ENCODE data around the gene TAF11L3. TPM values are rescaled to one million over a fixed set of nuclear protein-coding genes. Genes with fewer than 3 reads are reported as not detected.
"Not testable (repeated sequence)": the region's sequence is repeated elsewhere in the genome, so short reads cannot be mapped to it uniquely, and the experiment has no call there.

TAF11L3 gene
- total and polyA plus RNA-seq, 2 donors (not counting 3 experiments of a cell fraction or from before 2014, with no cell fraction given): not detected

DNA sequence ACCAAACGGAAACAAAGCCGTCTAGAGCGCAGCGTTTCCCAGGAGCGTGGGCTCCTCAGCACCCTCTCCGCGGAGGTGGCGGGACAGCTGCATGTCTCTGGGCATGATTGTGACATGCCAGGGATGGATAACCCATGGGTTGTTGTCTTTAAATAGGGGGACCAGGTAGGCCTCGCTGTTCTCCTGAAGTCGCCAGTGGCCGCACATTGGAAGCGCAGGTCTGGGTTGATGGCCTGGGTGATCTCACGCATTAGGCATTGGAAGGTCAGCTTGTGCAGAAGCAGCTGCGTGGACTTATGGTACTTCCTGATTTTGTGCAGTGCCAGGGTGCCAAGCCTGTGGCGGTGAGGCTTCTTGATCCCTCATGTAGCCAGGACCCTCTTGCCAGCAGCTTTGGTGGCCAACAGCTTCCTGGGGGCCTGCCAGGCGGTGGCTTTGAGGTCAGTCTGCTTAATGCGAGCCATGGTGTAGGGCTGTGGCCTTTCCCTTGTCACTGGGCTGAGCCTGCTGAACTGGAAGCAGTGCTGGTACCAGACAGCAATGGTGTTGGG is 6.3 kb upstream of the TAF11L3 start:
- DNase-seq (ENCODE audit: low read depth, low spot score): no peak
- Histone ChIP-seq H3K79me2 (ENCODE audit: control insufficient read depth, insufficient read depth, low read length) (no peaks in the 10 kb centered on the region), H2AFZ (ENCODE audit: low read depth, low read length) (no peak overlapping the region), H3K4me3 (replicated peaks in 1 of 3; ENCODE audit: insufficient read depth in 1 of 3, low read depth in 1 of 3, low read length in 3 of 3) (no peak overlapping the region), H3K9me3 (replicated peaks; ENCODE audit: control insufficient read depth, insufficient read depth, low read length) (no peaks in the 10 kb centered on the region), H3K9ac (replicated peaks; ENCODE audit: extremely low read depth, insufficient read depth, low read length) (no peak overlapping the region), H3K36me3 (ENCODE audit: control insufficient read depth in 2 of 2, extremely low read depth in 1 of 2, insufficient read depth in 2 of 2, low read length in 2 of 2) (no peaks in the 10 kb centered on the region), H4K20me1 (replicated peaks; ENCODE audit: control insufficient read depth, extremely low read depth, insufficient read depth, low read length) (no peaks in the 10 kb centered on the region), H3K27ac (ENCODE audit: insufficient read depth, low read depth, low read length) (no peak overlapping the region), H3K27me3 (ENCODE audit: control insufficient read depth in 2 of 2, insufficient read depth in 2 of 2, low read length in 2 of 2) (no peaks in the 10 kb centered on the region), H3K4me2 (ENCODE audit: insufficient read depth, low read length) (no peak overlapping the region), H3K4me1 (ENCODE audit: control insufficient read depth, extremely low read depth, insufficient read depth, low read length) (no peaks in the 10 kb centered on the region), H3K9me1 (replicated peaks; ENCODE audit: control insufficient read depth, extremely low read depth, insufficient read depth, low read length) (no peaks in the 10 kb centered on the region)
- TF ChIP-seq JUN (IDR thresholded peaks at IDR 0.05; ENCODE audit: borderline replicate concordance, insufficient read depth, insufficient read length, low read depth) (no peak), EZH2 (IDR thresholded peaks at IDR 0.05; ENCODE audit: borderline replicate concordance, low read depth, low read length, severe bottlenecking) (no peak), CTCF (IDR thresholded peaks at IDR 0.05; ENCODE audit: extremely low read depth in 1 of 2, insufficient read depth in 1 of 2, low read depth in 1 of 2, low read length in 2 of 2) (no peak), GATA2 (IDR thresholded peaks at IDR 0.05; ENCODE audit: insufficient read depth, insufficient read length, low read depth, low read length) (no peak), MAX (IDR thresholded peaks at IDR 0.05; ENCODE audit: insufficient read depth, insufficient read length) (no peak), POLR2AphosphoS5 (IDR thresholded peaks at IDR 0.05; ENCODE audit: insufficient read depth, low read depth, low read length) (no peak), FOS (IDR thresholded peaks at IDR 0.05; ENCODE audit: borderline replicate concordance, insufficient read depth, low read length) (no peak), MYC (IDR thresholded peaks at IDR 0.05; ENCODE audit: low read depth, low read length) (no peak), POLR2A (IDR thresholded peaks at IDR 0.05; ENCODE audit: low read depth, low read length) (no peak)
- BruUV-seq (replicated peaks): no TSS peak
- ChIA-PET POLR2A (no interaction called here), CTCF (no interaction called here)
- intact Hi-C loops (cut with micrococcal nuclease) (no loop called here), dilution Hi-C loops (cut with MboI; ENCODE audit: extremely low pct_ligation_motif_present, low sequenced_read_pairs) (no loop called here)
- FAIRE-seq: no peak

GRCh38 chr5:17517526-17517925 is 641 bp upstream of the TAF11L3 start:
- H3K4me1 ChIP-seq (ENCODE audit: control insufficient read depth, extremely low read depth, insufficient read depth, low read length); BruUV-seq (replicated peaks); H3K36me3 ChIP-seq (ENCODE audit: control insufficient read depth in 2 of 2, extremely low read depth in 1 of 2, insufficient read depth in 2 of 2, low read length in 2 of 2); H4K20me1 ChIP-seq (replicated peaks; ENCODE audit: control insufficient read depth, extremely low read depth, insufficient read depth, low read length); H3K9ac ChIP-seq (replicated peaks; ENCODE audit: extremely low read depth, insufficient read depth, low read length); CTCF ChIA-PET; H3K27me3 ChIP-seq (ENCODE audit: control insufficient read depth in 2 of 2, insufficient read depth in 2 of 2, low read length in 2 of 2); H3K9me1 ChIP-seq (replicated peaks; ENCODE audit: control insufficient read depth, extremely low read depth, insufficient read depth, low read length); H3K4me3 ChIP-seq (replicated peaks in 1 of 3; ENCODE audit: insufficient read depth in 1 of 3, low read depth in 1 of 3, low read length in 3 of 3); POLR2A ChIA-PET; H3K4me2 ChIP-seq (ENCODE audit: insufficient read depth, low read length); dilution Hi-C loops (cut with MboI; ENCODE audit: extremely low pct_ligation_motif_present, low sequenced_read_pairs); H2AFZ ChIP-seq (ENCODE audit: low read depth, low read length); DNase-seq (ENCODE audit: low read depth, low spot score); H3K79me2 ChIP-seq (ENCODE audit: control insufficient read depth, insufficient read depth, low read length); FAIRE-seq; H3K27ac ChIP-seq (ENCODE audit: insufficient read depth, low read depth, low read length); intact Hi-C loops (cut with micrococcal nuclease); H3K9me3 ChIP-seq (replicated peaks; ENCODE audit: control insufficient read depth, insufficient read depth, low read length): not testable (repeated sequence)

- H3K4me2 ChIP-seq (ENCODE audit: insufficient read depth, low read length); POLR2A ChIA-PET; H3K36me3 ChIP-seq (ENCODE audit: control insufficient read depth in 2 of 2, extremely low read depth in 1 of 2, insufficient read depth in 2 of 2, low read length in 2 of 2); H3K9me1 ChIP-seq (replicated peaks; ENCODE audit: control insufficient read depth, extremely low read depth, insufficient read depth, low read length); H3K27me3 ChIP-seq (ENCODE audit: control insufficient read depth in 2 of 2, insufficient read depth in 2 of 2, low read length in 2 of 2); H3K9ac ChIP-seq (replicated peaks; ENCODE audit: extremely low read depth, insufficient read depth, low read length); H4K20me1 ChIP-seq (replicated peaks; ENCODE audit: control insufficient read depth, extremely low read depth, insufficient read depth, low read length); BruUV-seq (replicated peaks); H2AFZ ChIP-seq (ENCODE audit: low read depth, low read length); H3K4me1 ChIP-seq (ENCODE audit: control insufficient read depth, extremely low read depth, insufficient read depth, low read length); H3K9me3 ChIP-seq (replicated peaks; ENCODE audit: control insufficient read depth, insufficient read depth, low read length); dilution Hi-C loops (cut with MboI; ENCODE audit: extremely low pct_ligation_motif_present, low sequenced_read_pairs); H3K4me3 ChIP-seq (replicated peaks in 1 of 3; ENCODE audit: insufficient read depth in 1 of 3, low read depth in 1 of 3, low read length in 3 of 3); FAIRE-seq; H3K27ac ChIP-seq (ENCODE audit: insufficient read depth, low read depth, low read length); CTCF ChIA-PET; DNase-seq (ENCODE audit: low read depth, low spot score); H3K79me2 ChIP-seq (ENCODE audit: control insufficient read depth, insufficient read depth, low read length); intact Hi-C loops (cut with micrococcal nuclease): not testable (repeated sequence)
These were observed 1.3 kb downstream of the TAF11L3 start for GRCh38 chr5:17519508-17519907.

Data from endothelial cell of umbilical vein (primary cell).